SK-N-DZ (cell line): ENCODE data around the gene FLYWCH1.

Experiments used
- DNase-seq: peaks from one replicate; pipeline ENCODE4 v3.0.0-alpha.2; 2015; ENCODE audit warnings: low spot score

FLYWCH1 gene

DNA sequence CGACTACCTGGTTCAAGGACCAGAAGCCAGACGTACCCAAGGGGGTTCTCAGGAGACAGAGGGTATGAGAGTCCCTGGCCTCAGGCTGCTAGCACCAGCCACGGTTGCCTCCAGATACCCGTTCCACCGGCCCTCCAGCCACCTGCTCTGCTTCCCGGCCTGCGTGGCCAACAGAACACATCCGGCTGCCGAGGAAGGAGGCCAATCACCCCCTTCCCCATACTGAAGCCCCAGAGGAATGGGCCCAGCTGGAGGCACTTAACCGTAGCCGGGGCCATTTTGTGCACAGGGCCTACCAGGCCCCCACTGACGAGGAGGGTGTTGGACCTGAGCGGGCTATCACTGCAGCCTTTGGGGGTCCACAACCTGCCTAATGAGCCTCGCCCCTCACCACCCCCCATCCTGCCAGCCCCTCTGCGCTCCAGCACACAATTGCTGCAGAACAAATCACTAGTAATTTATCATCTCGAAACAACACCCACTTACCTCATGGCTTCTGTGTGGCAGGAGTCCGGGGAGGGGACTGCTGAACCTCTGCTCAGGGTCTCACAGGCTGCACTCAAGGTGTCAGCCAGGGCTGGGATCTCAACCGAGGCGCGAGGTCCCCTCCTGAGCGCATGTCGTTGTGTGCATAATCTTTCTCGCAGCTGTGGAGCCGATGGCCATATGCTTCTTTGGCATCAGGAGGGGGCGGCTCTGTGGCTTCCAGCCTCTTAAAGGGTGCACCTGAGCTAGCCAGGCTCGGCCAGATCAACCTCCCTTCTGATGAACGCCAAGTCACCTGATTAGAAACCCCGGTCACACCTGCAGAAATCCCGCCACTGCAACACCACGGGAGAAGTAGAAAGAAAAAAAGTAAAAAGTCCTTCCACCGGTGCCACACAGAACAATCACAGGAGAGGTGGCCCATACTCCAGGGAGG lies 42.2 kb downstream of the FLYWCH1 start:
- peak; percentile 54 for DNase-seq

DNA sequence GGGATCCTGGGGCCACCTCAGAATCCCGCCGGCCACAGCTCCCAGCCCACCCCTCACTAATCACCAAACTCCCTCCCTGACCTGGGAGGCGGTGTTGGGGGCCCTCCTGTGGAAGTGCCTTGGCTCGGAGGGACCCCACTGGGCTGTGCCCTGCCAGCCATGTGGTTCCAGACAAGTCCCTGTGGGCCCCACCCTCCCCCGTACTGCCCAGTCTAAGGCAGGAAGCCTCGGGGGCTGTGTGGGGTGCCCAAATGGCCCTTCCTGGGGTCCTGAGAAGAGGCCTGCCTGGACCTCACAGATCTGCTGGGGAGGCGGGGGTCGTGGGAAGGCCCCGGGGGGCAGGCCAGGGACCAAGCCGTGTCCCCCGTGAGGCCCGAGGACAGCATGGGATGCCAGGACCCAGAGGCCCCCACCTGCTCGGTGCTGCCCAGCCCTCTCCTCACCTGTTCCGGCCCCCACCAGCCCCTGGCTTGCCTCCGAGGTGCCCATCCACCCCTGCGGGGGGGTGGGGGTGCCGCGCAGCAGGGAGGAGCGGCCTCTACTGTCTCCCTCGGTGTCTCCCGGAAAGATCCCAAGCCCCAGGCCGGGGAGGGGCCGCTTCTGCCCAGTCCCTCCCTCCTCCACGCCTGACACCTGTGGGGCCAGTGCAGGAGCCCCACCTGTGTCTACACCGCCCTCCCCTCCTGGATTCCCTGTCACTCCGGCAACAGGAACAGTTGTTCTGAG lies 43.1 kb downstream of the FLYWCH1 start:
- DNase-seq = no peak

DNA sequence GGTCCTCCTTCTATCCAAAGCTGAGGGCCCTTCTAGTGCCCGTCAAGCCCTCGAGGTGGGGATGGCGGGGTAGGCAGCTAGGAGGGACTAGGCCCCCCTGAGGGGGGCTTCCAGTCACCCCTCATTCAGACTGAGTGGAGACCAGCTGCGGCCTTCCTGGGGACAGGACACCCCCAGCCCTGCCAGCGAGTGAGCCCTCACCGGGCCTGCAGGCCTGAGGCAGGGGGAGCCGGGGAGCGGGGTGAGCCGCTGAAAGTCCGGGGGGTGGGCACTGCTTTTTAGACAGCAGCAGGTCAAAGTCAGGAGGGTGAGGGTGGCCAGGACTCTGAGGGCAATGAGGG lies 43.7 kb downstream of the FLYWCH1 start:
- no peak for DNase-seq

DNA sequence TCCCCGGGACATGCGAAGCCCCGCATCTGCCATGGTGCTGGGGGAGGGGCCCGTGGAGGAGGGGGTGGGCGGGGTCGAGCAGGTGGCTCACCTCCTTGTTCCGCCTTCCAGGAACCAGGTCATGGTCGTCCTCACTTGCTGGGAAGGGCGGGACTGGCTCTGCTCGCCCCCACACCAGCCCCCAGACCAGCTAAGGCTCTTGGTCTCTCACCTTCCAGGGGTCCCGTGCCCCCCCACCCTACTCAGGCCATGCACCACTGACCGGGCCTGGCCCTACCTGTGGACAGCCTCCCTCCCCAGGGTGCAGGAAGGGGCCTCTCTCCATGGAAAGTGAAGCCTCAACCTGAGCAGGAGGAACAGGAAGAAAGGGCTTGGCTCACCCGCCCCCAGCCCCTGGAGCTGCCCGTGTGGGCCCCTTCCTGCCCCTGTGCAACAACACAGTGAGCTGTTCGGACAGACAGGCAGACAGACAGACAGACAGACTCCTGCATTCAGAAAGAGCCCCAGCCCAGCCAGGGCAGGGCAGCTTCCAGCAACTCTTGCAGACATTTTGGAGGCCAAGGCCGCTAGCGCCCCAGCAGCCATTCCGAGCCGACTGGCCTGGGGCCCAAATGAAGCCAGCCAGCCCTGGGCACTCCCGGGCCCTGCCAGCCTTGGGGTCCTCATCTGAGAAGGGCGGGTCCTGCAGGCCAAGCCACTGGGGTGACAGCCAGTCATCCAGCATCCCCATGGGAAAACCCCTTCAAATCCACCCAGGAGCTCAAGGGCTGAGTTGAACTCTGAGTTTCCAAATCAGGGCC lies 44.2 kb downstream of the FLYWCH1 start:
- no peak for DNase-seq

DNA sequence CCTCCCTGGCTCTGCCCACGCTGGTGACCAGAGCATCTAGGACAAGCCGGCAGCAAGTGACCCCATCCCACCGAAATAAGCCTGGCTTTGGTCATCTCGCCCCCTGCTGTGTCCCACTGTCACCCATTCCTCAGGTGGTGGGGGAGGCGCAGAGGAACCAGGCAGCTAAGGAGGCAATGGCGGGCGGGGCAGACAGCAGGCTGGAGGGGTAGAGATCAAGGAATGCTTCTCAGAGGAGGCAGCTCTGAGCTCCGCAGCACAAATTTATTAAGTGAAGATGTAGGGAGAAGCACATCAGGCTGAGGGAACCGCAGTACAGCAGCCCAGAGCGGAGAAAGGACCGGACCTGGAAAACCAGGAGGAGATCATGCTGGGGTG lies 44.8 kb downstream of the FLYWCH1 start:
- DNase-seq = no peak

DNA sequence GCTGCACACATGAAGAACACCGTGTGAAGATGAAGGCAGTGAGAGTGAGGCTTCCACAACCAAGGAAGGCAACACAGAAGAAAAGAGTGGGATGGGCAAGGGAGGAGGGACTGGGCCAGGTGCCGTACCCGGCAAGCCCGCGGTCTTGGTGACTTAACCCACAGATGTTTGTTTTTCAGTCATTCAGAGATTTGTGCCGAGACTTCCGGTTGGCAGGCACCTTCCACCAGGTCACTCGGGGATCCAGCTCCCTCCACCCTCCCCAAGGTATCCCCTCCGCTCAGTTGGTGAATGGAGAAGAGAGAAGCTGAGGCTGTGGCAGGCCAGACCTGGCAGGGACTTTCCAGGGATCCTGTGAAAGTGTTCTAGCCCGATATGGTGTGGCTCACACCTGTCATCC lies 47.5 kb downstream of the FLYWCH1 start:
- DNase-seq = no peak

DNA sequence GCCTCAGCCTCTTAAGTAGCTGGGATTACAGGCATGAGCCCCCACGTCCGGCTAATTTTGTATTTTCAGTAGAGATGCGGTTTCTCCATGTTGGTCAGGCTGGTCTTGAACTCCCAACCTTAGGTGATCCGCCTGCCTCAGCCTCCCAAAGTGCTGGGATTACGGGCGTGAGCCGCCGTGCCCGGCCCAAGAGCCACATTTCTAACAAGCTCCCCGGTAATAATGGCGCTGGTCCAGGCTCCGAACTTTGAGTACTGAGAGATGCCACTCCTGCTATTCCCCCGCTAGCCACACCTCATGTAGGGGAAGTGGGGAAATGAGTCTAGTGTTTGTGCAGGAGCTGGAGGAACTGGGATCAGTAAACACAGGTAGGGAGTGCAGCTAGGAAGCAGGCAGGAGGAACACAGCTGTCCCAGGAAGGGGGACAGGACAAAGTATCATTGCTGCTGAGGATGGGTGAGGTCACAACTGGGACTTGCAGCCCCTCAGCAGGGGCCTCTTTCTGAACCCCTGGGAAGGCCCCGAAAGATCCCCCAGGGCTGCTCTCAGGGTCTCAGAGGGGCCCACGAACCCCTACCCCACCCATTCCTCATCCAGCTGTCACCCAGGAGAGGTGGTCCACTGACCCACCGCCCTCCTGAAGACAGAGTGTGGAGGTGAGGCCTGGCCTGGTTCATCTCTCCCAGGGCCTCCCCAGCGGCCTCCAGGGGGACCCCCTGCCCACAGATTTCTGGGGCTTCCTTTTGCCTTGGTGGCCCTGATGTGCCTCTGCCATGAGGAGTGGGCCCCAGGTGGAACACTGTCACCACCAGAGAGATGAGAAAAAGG lies 48.7 kb downstream of the FLYWCH1 start:
- peak; percentile 20 for DNase-seq

DNA sequence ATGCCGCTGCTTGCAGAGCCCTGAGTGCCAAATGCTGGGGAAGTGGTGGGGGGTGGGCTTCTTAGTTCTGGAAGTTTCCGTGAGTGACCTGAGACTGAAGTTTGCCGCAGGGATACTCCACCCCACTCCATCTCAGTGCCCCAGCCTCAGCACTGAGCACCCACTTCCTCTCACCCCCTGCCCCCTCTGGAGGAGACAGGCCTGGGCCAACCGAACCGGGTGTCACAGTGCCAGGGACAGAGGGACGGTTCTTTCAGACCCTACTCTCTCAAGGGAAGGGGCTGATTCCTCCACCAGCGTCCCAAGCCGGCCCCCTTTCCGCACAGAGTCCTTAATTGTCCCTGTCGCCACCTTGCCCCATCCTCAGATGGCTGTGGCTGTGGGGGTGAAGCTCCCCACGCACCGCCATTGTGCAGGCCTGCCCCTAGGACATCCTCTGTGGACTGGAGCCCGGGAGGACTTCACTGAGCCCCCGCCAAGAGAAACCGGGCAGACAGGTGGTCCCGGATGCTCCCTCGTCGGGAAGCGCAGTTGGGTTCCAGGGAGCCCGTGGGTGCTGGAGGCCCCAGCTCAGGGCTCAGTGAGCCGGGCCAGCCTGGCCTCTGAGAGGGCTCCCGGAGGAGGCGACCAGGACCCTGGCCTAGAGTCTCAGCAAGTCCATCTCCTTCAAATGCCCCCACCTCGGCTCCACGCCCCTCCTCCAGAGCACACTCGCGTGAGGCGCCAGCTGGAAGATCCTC lies 50.8 kb downstream of the FLYWCH1 start:
- DNase-seq = no peak

DNA sequence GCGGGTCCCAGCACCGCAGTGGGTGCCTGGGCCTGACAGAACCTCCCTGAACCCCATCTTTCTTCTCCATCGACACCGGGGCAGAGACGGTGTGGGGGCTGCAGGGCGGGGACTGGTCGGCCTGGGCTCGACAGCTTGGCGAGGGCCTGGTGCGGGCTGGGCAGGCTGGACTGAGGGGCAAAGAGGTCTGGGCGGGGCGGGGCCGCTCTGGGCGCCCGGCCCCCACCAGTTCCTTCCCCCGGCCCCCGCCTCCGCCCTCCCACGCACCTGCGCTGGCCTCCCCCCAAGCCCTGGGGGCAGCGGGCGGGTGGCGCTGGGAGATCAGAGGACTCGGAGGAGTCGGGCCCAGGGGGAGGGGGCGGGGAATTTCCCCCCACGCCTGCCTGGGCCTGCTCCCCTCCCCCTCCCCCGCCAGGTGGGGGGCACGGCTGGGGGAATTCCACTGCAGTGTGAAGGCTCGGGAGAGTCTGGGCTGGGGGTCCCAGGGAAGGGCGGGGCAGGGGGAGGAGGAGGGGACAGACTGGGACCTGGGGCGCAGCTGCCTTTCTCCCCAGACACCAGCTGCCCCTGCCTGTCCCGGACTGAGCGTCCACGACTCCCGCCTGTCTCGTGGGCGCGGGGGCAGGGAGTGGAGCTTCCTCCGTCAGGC lies 51.5 kb downstream of the FLYWCH1 start:
- DNase-seq = no peak

DNA sequence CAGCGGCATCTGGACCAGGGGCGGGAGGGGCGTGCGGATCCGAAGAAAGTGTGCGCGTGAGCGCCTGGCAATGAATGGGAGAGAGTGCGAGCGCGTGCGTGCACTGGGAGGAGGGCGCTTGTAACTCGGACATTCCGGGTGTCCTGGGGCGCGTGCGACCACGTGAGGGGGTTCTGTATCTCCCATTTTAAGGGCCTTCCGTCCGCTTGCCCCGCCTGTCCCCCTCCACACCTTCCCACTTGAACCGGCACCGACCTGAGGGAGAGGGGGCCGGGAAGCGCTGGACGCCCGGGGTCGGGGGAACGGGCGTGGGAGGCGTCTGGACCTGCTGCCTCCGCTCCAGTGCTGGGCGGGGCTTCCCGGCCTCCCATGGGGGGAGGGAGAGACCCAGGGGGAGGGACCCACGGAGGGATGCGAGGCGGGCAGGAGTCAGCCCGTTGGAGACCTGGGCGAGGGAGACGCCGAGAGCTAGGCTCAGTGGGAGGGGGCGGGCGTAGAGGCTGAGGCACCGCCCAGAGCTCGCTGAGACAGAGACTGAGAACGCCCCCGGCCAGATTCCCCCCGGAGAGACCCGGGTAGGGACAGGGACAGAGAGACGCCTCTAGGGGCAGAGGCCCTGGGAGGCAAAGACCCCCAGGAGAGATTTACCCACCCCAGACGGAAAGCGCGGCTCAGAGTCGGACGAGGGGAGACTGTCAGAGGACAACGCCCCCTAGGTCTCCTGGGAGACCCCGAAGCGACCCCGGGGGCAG lies 52.2 kb downstream of the FLYWCH1 start, which contains the start of gene KREMEN2:
Gene KREMEN2, plus strand, starts transcription at position 553 of the 752 bp plus-strand sequence. CDS start 246 bp downstream, outside the sequence.
- peak; percentile 96 for DNase-seq

DNA sequence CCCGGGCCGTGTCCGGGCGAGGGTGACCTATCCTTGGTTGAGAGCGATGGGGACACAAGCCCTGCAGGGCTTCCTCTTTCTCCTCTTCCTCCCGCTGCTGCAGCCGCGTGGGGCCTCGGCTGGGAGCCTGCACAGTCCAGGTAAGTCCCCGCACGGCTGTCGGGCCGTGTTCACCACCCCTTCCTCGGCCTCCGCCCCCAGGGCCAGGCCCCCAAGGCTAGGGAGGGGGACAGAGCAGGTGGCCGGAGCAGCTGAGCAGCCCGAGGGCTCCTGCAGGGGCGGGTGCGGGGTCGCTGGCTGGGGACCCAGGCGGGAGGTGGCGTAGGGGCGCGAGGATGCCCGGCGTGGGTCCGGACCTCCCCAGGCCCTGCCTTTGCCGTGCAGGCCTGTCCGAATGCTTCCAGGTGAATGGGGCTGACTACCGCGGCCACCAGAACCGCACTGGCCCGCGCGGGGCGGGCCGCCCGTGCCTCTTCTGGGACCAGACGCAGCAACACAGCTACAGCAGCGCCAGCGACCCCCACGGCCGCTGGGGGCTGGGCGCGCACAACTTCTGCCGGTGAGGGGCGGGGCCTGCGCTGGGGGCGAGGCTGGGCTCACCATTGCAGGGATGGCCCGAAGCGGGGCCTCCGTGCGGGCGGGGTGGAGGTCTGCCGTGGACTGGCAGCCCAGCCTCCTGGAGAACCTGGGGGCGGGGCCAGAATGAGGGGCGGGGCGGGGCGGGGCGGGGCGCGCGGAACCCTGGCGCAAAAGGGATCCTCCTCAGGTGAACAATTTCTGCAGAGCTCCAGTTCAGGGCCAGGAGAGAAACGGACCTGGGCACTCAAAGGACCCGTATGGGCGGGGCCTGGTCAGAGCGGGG lies 53.0 kb downstream of the FLYWCH1 start:
- DNase-seq = peak; percentile 92

DNA sequence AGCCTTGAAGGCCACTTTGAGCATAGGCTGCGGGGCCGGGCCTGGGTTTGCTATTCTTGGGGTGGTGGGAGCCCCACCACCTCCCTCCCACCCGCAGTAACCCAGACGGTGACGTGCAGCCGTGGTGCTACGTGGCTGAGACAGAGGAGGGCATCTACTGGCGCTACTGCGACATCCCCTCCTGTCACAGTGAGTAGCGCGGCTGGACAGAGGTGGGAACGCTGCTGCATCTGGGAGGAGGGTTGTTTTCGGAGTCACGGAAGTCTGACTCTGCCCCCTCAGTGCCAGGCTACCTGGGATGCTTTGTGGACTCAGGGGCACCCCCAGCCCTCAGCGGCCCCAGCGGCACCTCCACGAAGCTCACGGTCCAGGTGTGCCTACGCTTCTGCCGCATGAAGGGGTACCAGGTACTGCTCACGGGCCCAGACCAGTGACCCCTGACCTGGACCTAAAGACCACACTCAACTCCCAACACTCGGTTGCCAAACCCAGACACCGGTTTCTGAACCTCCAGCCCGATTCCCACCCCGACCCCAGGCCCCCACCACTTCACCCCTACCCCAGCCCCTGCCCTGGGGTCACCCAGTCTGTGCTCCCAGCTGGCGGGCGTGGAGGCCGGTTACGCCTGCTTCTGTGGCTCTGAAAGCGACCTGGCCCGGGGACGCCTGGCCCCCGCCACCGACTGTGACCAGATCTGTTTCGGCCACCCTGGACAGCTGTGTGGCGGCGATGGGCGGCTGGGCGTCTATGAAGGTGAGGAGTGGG lies 54.5 kb downstream of the FLYWCH1 start:
- no peak for DNase-seq

DNA sequence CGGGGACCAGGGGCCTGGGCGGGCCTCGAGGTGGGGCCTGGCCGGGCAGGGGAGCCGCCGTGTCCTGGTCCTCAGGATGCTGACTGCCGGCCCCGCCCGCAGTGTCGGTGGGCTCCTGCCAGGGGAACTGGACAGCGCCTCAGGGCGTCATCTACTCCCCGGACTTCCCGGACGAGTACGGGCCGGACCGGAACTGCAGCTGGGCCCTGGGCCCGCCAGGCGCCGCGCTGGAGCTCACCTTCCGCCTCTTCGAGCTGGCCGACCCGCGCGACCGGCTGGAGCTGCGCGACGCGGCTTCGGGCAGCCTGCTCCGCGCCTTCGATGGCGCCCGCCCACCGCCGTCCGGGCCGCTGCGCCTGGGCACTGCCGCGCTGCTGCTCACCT lies 55.1 kb downstream of the FLYWCH1 start:
- no peak for DNase-seq

DNA sequence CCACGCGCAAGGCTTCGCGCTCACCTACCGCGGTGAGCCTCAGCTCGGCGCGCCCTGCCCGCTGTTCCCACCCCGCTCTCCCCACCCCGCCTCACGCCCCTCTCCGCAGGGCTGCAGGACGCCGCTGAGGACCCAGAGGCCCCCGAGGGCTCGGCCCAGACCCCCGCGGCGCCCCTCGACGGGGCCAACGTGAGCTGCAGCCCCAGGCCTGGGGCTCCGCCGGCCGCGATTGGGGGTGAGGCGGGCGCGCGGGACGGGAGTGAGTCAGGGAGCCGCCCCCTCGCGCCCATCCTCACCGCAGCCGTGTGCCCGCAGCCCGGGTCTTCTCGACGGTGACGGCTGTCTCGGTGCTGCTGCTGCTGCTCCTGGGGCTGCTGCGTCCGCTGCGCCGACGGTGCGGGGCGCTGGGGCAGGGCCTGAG lies 55.5 kb downstream of the FLYWCH1 start:
- no peak for DNase-seq

DNA sequence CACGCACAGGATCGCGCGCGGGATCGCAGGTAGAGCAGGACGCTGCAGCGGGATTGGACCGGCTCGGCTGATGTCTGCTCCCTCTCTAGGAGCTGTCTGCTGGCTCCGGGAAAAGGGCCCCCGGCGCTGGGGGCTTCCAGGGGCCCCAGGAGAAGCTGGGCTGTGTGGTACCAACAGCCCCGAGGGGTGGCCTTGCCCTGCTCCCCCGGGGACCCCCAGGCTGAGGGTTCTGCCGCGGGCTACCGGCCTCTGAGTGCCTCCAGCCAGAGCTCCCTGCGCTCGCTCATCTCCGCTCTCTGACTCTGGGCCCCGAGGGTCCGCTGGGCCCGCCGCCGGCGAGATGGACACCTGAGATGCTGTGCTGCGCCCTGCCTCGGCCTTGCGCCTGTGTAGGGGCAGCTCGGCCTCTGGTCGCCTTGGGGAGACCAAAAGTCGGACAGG lies 56.0 kb downstream of the FLYWCH1 start:
- DNase-seq = no peak

DNA sequence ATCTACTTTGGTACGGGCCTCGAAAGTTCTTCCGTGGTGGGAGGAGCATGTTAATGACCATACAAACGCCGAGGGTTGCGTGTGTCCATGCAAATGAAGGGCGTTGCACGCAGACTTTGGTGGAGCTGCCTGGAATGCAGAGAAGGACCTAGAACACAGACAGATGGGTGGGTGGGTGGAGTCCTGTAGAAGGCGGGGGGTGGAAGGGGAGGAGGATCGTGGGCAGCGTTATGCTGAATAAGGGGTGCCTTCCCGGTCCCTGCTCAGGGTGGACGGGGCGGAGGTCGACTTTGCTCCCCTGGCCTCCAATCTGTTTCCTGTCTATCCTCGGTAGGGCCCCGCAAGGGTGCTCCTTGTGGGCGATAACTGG lies 56.6 kb downstream of the FLYWCH1 start:
- no peak for DNase-seq
